ENCODE data around the gene ZNF787. TPM values are rescaled to one million over a fixed set of nuclear protein-coding genes. Genes with fewer than 3 reads are reported as not detected.

The ZNF787 gene
- total and polyA plus RNA-seq, 4 donors: 2.9 to 23.6 (median 18.8) TPM

DNA sequence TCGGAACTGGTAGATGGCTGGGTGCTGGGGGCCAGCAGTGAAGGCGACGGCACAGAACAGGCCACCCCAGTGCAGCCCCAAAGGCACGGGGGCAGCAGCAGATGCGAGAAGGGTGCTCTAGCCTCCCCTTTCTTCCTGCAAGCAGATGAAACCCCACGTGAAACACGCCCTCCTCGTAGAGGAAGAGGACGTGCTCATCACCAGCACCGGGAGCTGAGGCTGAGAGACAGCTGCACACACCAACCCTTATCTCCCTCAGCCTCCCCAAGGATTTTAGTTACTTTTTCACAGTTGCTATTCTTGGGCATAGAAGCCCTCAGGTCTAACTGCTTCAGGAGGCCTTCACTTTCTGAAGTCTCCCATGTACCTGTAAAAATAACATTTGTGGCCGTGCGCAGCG is 11.9 kb downstream of the ZNF787 start:
- TF ChIP-seq TAF1 (conservative IDR thresholded peaks at IDR 0.05) (no peak), CTCF (IDR thresholded peaks at IDR 0.05; ENCODE audit: low read depth, low read length, missing input control) (no peak), RXRA (IDR thresholded peaks at IDR 0.05) (no peak)
- TF ChIP-seq, protein P1, sequence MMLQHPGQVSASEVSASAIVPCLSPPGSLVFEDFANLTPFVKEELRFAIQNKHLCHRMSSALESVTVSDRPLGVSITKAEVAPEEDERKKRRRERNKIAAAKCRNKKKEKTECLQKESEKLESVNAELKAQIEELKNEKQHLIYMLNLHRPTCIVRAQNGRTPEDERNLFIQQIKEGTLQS (IDR thresholded peaks at IDR 0.05): no peak
- Histone ChIP-seq H3K36me3 (ENCODE audit: control insufficient read depth in 4 of 4, insufficient read depth in 3 of 4, low read depth in 1 of 4, low read length in 3 of 4) (peaks cover 0 to 6% (median 0%) of the 10 kb centered on the region in 4 donors), H3K27ac (ENCODE audit: low read depth in 1 of 2, low read length in 2 of 2) (no peak overlapping the region), H3K9me3 (ENCODE audit: control insufficient read depth in 4 of 4, low read length in 3 of 4) (no peaks in the 10 kb centered on the region), H3K27me3 (ENCODE audit: control insufficient read depth in 4 of 4, insufficient read depth in 4 of 4, low read length in 3 of 4) (no peaks in the 10 kb centered on the region), H3K4me1 (ENCODE audit: control insufficient read depth in 4 of 4, insufficient read depth in 4 of 4, low read length in 3 of 4) (peaks cover 43 to 91% (median 83%) of the 10 kb centered on the region in 4 donors), H3K4me3 (ENCODE audit: low read depth in 1 of 3, low read length in 3 of 3) (no peak overlapping the region), H3K9ac (ENCODE audit: low read depth in 1 of 2, low read length in 2 of 2) (no peak overlapping the region)
- 77% methylated on average over 13 of the region's 13 CpGs for WGBS
- DNase-seq (ENCODE audit: low spot score): no peak

DNA sequence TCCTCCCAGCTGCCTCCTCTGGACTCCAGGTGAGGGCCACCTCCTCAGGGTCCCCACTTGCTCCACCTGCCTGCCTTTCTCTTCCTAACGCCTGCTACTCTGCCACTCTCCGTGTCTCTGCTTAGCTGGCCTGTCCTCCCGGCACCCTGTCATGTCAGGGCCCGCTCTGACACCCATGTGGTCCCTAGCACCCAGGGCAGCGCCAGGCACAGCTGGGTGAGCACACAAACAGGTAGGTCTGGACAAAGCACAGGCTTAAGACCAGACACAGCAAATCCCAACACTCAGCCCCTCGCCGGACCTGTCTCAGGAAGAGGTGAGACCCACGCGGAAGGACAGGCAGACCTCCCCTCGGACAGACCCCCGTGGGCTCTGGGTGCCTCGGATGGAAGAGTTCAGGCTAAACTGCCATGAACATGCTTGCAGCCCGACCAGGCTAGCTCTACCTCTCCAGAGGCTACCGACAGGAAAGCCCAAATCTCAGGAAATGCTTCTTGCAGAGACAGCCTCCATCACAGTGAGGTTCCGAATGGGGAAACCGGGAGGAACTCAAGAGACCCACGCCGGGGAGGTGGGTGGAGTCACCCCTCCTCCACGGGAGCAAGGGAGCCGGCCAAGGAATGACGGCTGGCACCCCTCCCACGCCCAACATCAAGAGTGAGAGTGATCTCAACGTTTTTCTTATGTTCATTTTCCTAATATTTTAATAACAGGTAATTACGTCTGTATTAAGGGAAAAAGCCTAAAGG is 12.5 kb downstream of the ZNF787 start:
- peaks cover 42 to 85% (median 78%) of the 10 kb centered on the region in 4 donors for H3K4me1 ChIP-seq (ENCODE audit: control insufficient read depth in 4 of 4, insufficient read depth in 4 of 4, low read length in 3 of 4)
- H3K27me3 ChIP-seq (ENCODE audit: control insufficient read depth in 4 of 4, insufficient read depth in 4 of 4, low read length in 3 of 4): no peaks in the 10 kb centered on the region
- no peak for DNase-seq (ENCODE audit: low spot score)
- peak overlapping the region in 1 of 2 donors; percentile 31 for H3K9ac ChIP-seq (ENCODE audit: low read depth in 1 of 2, low read length in 2 of 2)
- TF ChIP-seq SP1 (IDR thresholded peaks at IDR 0.05): no peak
- no peak for TF ChIP-seq TAF1 (conservative IDR thresholded peaks at IDR 0.05)
- no peak for TF ChIP-seq YY1 (IDR thresholded peaks at IDR 0.05)
- TF ChIP-seq HNF4A (conservative IDR thresholded peaks at IDR 0.05): no peak
- no peak for TF ChIP-seq RAD21 (IDR thresholded peaks at IDR 0.05)
- TF ChIP-seq FOXA1 (IDR thresholded peaks at IDR 0.05): no peak
- no peak for TF ChIP-seq NR2F2 (IDR thresholded peaks at IDR 0.05)
- no peak for TF ChIP-seq REST (IDR thresholded peaks at IDR 0.05)
- TF ChIP-seq EGR1 (IDR thresholded peaks at IDR 0.05; ENCODE audit: low read depth in 2 of 2): no peak
- no peak for TF ChIP-seq JUND (IDR thresholded peaks at IDR 0.05)
- no peak for TF ChIP-seq GABPA (IDR thresholded peaks at IDR 0.05 in 1 of 2, conservative IDR thresholded peaks at IDR 0.05 in 1 of 2)
- TF ChIP-seq CTCF (IDR thresholded peaks at IDR 0.05; ENCODE audit: low read depth, low read length, missing input control): no peak
- TF ChIP-seq MAX (IDR thresholded peaks at IDR 0.05): no peak
- TF ChIP-seq HNF4G (IDR thresholded peaks at IDR 0.05): no peak
- no peak for TF ChIP-seq FOXA2 (IDR thresholded peaks at IDR 0.05)
- no peak for TF ChIP-seq ZBTB33 (IDR thresholded peaks at IDR 0.05)
- no peak for TF ChIP-seq RXRA (IDR thresholded peaks at IDR 0.05)
- TF ChIP-seq, protein P1 (IDR thresholded peaks at IDR 0.05): no peak
- 64% methylated on average over 24 of the region's 24 CpGs for WGBS
- no peak overlapping the region for H3K4me3 ChIP-seq (ENCODE audit: low read depth in 1 of 3, low read length in 3 of 3)
- H3K36me3 ChIP-seq (ENCODE audit: control insufficient read depth in 4 of 4, insufficient read depth in 3 of 4, low read depth in 1 of 4, low read length in 3 of 4): peaks cover 0 to 6% (median 0%) of the 10 kb centered on the region in 4 donors
- H3K27ac ChIP-seq (ENCODE audit: low read depth in 1 of 2, low read length in 2 of 2): peak overlapping the region in 1 of 2 donors; percentile 16
- H3K9me3 ChIP-seq (ENCODE audit: control insufficient read depth in 4 of 4, low read length in 3 of 4): no peaks in the 10 kb centered on the region

Data from liver (tissue), 9 donors.